Transverse colon (tissue), 4 donors: ENCODE data around the gene HMG20A.

Experiments
- CTCF ChIP-seq, 5 experiments: fragments of 200-600 bp in 3 of 5; fragments of 450-650 bp in 2 of 5; sonication (generic) in 3 of 5; IDR thresholded peaks; 1 replicate in 2 of 5; 2 replicates in 3 of 5; pipeline ENCODE4 v1.5.1; 2016 to 2017; ENCODE audit warnings: antibody characterized with exemption in 5 of 5, inconsistent platforms in 3 of 5, mild to moderate bottlenecking in 2 of 5, moderate library complexity in 1 of 5
- EP300 ChIP-seq: sonication (generic); formaldehyde crosslinking; IDR thresholded peaks from one replicate; pipeline ENCODE4 v1.6.1; 2017; ENCODE audit warnings: antibody characterized with exemption, low read depth
- POLR2A ChIP-seq: fragments of 450-650 bp; IDR thresholded peaks from one replicate; pipeline ENCODE4 v1.6.1; 2016; ENCODE audit warnings: antibody characterized with exemption, mild to moderate bottlenecking, moderate library complexity
- POLR2AphosphoS5 ChIP-seq, 3 donors: sonication (generic); formaldehyde crosslinking; IDR thresholded peaks; one replicate each; pipeline ENCODE4 v1.6.1; 2016; ENCODE audit warnings: antibody characterized with exemption in 3 of 3

GRCh38 chr15:77384589-77385359, 35.9 kb upstream of the HMG20A start:
- TF ChIP-seq CTCF (IDR thresholded peaks at IDR 0.05) (no peak), POLR2A (no peak), POLR2AphosphoS5 (IDR thresholded peaks at IDR 0.05) (no peak), EP300 (no peak)
